Embryonic facial prominence (tissue), 1 donor: ENCODE data around the gene TRPV5.
"Not testable (repeated sequence)": the region's sequence is repeated elsewhere in the genome, so short reads cannot be mapped to it uniquely, and the experiment has no call there.

ENCODE experiments used
- DNase-seq: peaks from one replicate; pipeline ENCODE4 v3.0.0-alpha.2; 2016; ENCODE audit errors: extremely low spot score

The TRPV5 gene

GRCh38 chr7:142933624-142934023 is at the start of gene TRPV5:
TRPV5 (minus strand) TSS chr7:142933746; CDS start chr7:142933459, 287 bp downstream.
- no peak for DNase-seq

- DNase-seq, result not testable (repeated sequence)
These were observed 44.9 kb upstream of the TRPV5 start for GRCh38 chr7:142978402-142978801.

GRCh38 chr7:142974626-142975025 is 41.1 kb upstream of the TRPV5 start:
- no peak for DNase-seq

GRCh38 chr7:142969183-142969582 is 35.6 kb upstream of the TRPV5 start:
- no peak for DNase-seq

GRCh38 chr7:142968229-142968628 is 34.7 kb upstream of the TRPV5 start:
- DNase-seq, result no peak

GRCh38 chr7:142964502-142965246 is 31.1 kb upstream of the TRPV5 start:
- no peak for DNase-seq

- no peak for DNase-seq
These were observed 30.4 kb upstream of the TRPV5 start for GRCh38 chr7:142963993-142964392.

- no peak for DNase-seq
These were observed 29.4 kb upstream of the TRPV5 start for GRCh38 chr7:142962991-142963390.

GRCh38 chr7:142961973-142962926 is 28.7 kb upstream of the TRPV5 start, which contains the start of gene KEL:
KEL (minus strand) TSS chr7:142962363; CDS start chr7:142962206, 157 bp downstream.
- DNase-seq, result no peak

- no peak for DNase-seq
These were observed 28.0 kb upstream of the TRPV5 start for GRCh38 chr7:142961595-142961972.

- DNase-seq, result no peak
These were observed 27.5 kb upstream of the TRPV5 start for GRCh38 chr7:142960955-142961512.

- no peak for DNase-seq
These were observed 25.7 kb upstream of the TRPV5 start for GRCh38 chr7:142959202-142959601.

GRCh38 chr7:142957723-142958122 is 24.2 kb upstream of the TRPV5 start:
- DNase-seq, result no peak

- no peak for DNase-seq
These were observed 23.5 kb upstream of the TRPV5 start for GRCh38 chr7:142956951-142957623.

- DNase-seq, result no peak
These were observed 21.2 kb upstream of the TRPV5 start for GRCh38 chr7:142954680-142955268.

GRCh38 chr7:142950235-142950634 is 16.7 kb upstream of the TRPV5 start:
- DNase-seq, result no peak

GRCh38 chr7:142948603-142949002 is 15.1 kb upstream of the TRPV5 start:
- DNase-seq, result no peak

- DNase-seq, result no peak
These were observed 11.5 kb upstream of the TRPV5 start for GRCh38 chr7:142945001-142945400.

- DNase-seq, result no peak
These were observed 10.2 kb upstream of the TRPV5 start for GRCh38 chr7:142943706-142944268.

- no peak for DNase-seq
These were observed 9.2 kb upstream of the TRPV5 start for GRCh38 chr7:142942746-142943145.

GRCh38 chr7:142941541-142941940 is 8.0 kb upstream of the TRPV5 start:
- no peak for DNase-seq
